ENCODE results near the gene CHRNA1.

Gene CHRNA1

DNA sequence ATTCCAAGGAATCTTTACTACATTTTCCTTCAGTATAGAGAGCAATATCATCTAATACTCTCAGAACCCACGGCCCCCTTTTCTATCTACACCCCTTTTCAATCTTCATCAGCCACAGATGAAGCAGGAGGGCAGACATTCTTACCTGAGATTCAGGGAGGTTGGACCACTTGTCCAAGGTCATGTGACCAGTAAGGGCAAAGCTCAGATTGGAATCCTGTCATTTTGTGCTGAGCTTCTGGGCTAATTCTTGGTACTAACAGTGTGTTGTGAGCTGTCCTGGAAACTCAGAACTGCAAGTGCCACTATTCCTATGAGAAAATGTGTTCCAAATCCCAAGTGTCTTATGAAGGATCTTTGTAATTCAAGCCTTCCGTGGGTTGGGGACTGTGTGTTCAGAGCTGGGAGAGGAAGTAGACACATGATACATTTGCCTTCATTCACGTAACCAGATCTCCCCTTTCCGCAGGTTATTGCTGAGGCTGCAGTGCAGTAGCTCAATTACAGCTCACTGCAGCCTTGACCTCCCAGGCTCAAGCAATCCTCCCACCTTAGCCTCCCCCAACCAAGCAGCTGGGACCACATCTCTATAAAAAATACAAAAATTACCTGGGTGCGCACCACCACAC is 3.3 kb downstream of the CHRNA1 start:
- no peaks in the 10 kb centered on the region for H3K36me3 ChIP-seq (ENCODE audit: insufficient read depth, low read length)
- H3K27me3 ChIP-seq (ENCODE audit: insufficient read depth, low read length), result no peaks in the 10 kb centered on the region
- no peaks in the 10 kb centered on the region for H3K4me1 ChIP-seq (ENCODE audit: control insufficient read depth, insufficient read depth, low read length, unreplicated experiment)
- H3K79me2 ChIP-seq (ENCODE audit: control insufficient read depth, insufficient read depth, low read length, unreplicated experiment), result no peaks in the 10 kb centered on the region
- H3K27ac ChIP-seq (ENCODE audit: low read depth, low read length), result no peak overlapping the region
- H3K4me3 ChIP-seq (ENCODE audit: low read depth, low read length), result no peak overlapping the region
- H2AFZ ChIP-seq (ENCODE audit: low read length, unreplicated experiment), result no peak overlapping the region

DNA sequence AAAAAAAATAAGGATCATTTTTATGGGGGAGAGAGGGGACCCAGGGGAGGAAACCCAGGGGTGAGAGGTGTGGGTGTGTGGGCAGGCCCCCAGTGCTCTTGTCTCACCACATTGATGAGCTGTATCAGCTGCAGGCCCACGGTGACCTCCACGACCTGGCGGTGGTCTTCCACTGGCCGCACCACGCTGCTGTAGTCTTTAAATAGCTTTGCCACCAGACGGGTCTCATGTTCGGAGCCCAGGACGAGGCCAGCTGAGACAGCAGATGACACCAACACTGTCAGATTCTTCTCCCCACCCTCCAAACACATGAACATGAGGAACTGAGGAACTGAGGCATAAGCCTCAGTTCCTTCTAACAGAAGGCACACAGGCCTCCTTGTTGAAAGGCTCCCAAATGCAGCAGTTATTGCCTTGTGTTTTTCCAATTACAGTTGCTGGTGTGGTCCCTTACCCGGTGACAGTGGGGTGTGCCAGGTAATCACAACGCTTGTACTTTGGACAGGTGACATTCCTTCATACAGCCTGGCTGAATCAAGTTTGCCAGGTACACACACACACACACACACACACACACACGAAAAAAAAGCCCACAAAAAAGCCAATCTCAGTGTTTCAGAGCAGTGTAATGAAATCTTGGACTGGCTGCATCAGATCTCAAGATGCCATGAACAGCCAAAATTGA is 4.7 kb downstream of the CHRNA1 start:
- H3K4me1 ChIP-seq (ENCODE audit: control insufficient read depth, insufficient read depth, low read length, unreplicated experiment), result no peaks in the 10 kb centered on the region
- no peak overlapping the region for H2AFZ ChIP-seq (ENCODE audit: low read length, unreplicated experiment)
- no peaks in the 10 kb centered on the region for H3K79me2 ChIP-seq (ENCODE audit: control insufficient read depth, insufficient read depth, low read length, unreplicated experiment)
- no peaks in the 10 kb centered on the region for H3K27me3 ChIP-seq (ENCODE audit: insufficient read depth, low read length)
- no peak overlapping the region for H3K4me3 ChIP-seq (ENCODE audit: low read depth, low read length)
- no peaks in the 10 kb centered on the region for H3K36me3 ChIP-seq (ENCODE audit: insufficient read depth, low read length)
- no peak overlapping the region for H3K27ac ChIP-seq (ENCODE audit: low read depth, low read length)

DNA sequence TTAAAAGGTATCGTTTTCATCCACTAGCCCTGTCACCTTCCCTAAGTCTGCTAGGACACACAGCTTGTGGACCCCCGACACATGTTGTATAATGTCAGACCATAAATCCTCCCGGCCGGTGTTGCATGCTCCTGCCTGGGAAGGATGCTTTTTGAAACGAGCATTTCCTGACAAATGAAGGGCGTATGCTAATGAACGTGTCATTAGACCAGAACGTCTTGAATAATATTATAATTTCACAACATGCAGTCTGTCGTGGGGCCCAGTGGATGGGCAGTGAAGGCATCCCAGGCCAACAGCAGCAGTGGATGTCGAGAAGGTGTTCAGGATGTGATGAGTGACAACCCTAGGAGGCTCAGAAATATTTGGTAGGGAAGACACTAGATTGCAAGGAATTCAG is 7.5 kb downstream of the CHRNA1 start:
- Histone ChIP-seq H3K36me3 (ENCODE audit: insufficient read depth, low read length) (no peaks in the 10 kb centered on the region), H3K79me2 (ENCODE audit: control insufficient read depth, insufficient read depth, low read length, unreplicated experiment) (no peaks in the 10 kb centered on the region), H3K27me3 (ENCODE audit: insufficient read depth, low read length) (no peaks in the 10 kb centered on the region), H2AFZ (ENCODE audit: low read length, unreplicated experiment) (no peak overlapping the region), H3K4me1 (ENCODE audit: control insufficient read depth, insufficient read depth, low read length, unreplicated experiment) (peaks cover 4% of the 10 kb centered on the region), H3K27ac (ENCODE audit: low read depth, low read length) (no peak overlapping the region), H3K4me3 (ENCODE audit: low read depth, low read length) (no peak overlapping the region)

DNA sequence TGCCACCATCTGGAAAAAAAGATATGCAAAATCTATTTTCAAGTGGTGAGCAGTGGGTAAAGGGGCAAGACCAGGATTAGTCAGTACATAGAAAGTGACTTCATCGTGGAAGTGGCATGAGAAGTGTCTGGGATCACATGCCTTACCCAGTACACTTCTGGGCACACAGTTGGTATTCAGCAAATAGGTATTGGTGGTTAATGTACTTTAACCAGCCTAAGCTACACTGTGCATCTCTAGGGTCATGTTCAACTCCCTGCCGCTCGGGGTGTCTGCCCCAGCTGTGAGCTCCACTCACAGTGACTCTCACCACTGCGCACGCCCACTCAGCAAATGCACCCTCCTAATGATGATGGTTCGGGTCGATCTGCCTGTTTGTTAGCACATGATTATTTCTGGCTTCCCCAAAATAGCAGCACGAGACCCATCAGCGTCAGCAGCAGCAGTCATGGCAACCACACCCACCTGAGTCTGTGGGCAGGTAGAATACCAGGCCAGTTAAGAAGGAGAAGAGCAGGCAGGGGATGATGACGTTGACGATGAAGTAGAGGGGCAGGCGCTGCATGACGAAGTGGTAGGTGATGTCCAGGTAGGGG is 11.1 kb downstream of the CHRNA1 start:
- Histone ChIP-seq H3K4me3 (ENCODE audit: low read depth, low read length) (no peak overlapping the region), H3K36me3 (ENCODE audit: insufficient read depth, low read length) (no peaks in the 10 kb centered on the region), H3K4me1 (ENCODE audit: control insufficient read depth, insufficient read depth, low read length, unreplicated experiment) (peaks cover 4% of the 10 kb centered on the region), H3K27me3 (ENCODE audit: insufficient read depth, low read length) (no peaks in the 10 kb centered on the region), H2AFZ (ENCODE audit: low read length, unreplicated experiment) (no peak overlapping the region), H3K27ac (ENCODE audit: low read depth, low read length) (no peak overlapping the region), H3K79me2 (ENCODE audit: control insufficient read depth, insufficient read depth, low read length, unreplicated experiment) (no peaks in the 10 kb centered on the region)

DNA sequence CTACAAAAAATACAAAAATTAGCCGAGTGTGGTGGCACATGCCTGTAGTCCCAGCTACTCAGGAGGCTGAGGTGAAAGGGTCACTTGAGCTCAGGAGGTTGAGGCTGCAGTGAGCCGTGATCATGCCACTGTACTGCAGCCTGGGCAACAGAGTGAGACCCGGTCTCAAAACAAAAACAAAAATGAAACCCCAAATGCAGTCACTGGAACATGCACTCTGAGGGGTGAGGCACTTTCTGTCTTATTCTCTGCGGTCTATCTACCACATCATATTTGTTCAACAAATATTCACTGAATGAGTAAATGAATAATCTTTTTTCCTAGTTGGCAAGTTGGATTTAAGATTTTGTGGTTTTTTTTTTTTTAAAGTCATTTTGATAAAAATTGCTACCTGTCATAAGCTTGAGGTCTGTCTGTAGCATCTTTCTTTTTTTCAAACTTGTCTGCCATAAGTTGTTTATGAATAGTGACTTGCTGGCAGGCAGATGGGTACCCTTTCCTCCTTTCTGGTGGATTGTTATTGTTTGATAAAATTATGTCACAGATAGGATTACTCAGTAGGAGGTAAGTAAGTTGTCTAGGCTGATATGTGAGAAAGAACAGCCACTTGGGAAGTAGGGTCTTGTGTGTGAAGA is 11.8 kb downstream of the CHRNA1 start:
- Histone ChIP-seq H2AFZ (ENCODE audit: low read length, unreplicated experiment) (no peak overlapping the region), H3K79me2 (ENCODE audit: control insufficient read depth, insufficient read depth, low read length, unreplicated experiment) (no peaks in the 10 kb centered on the region), H3K4me1 (ENCODE audit: control insufficient read depth, insufficient read depth, low read length, unreplicated experiment) (peaks cover 4% of the 10 kb centered on the region), H3K4me3 (ENCODE audit: low read depth, low read length) (no peak overlapping the region), H3K36me3 (ENCODE audit: insufficient read depth, low read length) (no peaks in the 10 kb centered on the region), H3K27ac (ENCODE audit: low read depth, low read length) (no peak overlapping the region), H3K27me3 (ENCODE audit: insufficient read depth, low read length) (no peaks in the 10 kb centered on the region)

DNA sequence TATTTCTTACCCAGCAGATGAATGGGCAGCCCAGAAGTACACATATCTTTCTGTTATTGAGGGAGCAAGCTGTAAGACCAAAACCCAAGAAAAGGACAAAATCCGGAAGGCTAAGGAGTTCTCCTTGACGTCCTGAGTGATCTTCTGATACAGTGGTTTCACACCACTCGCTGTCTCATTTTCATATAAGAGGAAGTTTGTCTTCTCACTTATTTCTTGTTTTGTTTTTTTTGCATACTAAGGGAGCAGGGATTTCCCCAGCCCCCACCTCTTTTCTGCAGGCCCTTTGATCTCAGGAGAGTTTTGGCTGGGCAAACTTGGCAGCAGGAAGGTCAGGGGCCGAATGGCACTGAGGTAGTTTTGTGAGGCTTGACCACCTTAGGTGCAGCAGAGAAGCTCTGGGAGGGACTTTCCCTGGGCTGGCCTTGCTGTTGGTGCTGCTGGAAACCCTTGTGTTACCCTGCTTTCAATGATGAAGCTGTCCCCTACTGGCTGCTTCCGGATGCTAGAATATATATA is 13.3 kb downstream of the CHRNA1 start:
- H3K4me3 ChIP-seq (ENCODE audit: low read depth, low read length), result no peak overlapping the region
- H3K27ac ChIP-seq (ENCODE audit: low read depth, low read length), result no peak overlapping the region
- no peaks in the 10 kb centered on the region for H3K79me2 ChIP-seq (ENCODE audit: control insufficient read depth, insufficient read depth, low read length, unreplicated experiment)
- no peak overlapping the region for H2AFZ ChIP-seq (ENCODE audit: low read length, unreplicated experiment)
- H3K27me3 ChIP-seq (ENCODE audit: insufficient read depth, low read length), result no peaks in the 10 kb centered on the region
- H3K36me3 ChIP-seq (ENCODE audit: insufficient read depth, low read length), result no peaks in the 10 kb centered on the region
- peaks cover 4% of the 10 kb centered on the region for H3K4me1 ChIP-seq (ENCODE audit: control insufficient read depth, insufficient read depth, low read length, unreplicated experiment)

DNA sequence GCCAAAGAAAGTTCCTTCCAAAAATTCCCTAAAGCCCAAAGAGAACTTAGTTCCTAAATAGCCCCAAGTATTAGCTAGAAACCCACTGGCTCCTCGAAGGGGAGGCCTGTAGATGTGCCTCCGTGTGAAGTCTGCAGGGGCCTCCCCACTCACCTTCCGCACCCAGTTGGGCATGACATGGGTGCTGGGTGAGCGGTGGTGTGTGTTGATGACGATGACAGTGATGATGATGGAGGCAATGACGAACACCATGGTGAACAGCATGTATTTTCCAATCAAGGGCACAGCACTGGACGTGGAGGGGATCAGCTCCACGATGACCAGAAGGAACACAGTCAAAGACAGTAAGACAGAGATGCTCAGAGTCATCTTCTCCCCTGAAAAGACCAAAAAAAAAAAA is 14.5 kb downstream of the CHRNA1 start:
- no peak overlapping the region for H3K27ac ChIP-seq (ENCODE audit: low read depth, low read length)
- H3K4me3 ChIP-seq (ENCODE audit: low read depth, low read length), result no peak overlapping the region
- H3K4me1 ChIP-seq (ENCODE audit: control insufficient read depth, insufficient read depth, low read length, unreplicated experiment), result peaks cover 4% of the 10 kb centered on the region
- H3K36me3 ChIP-seq (ENCODE audit: insufficient read depth, low read length), result no peaks in the 10 kb centered on the region
- no peak overlapping the region for H2AFZ ChIP-seq (ENCODE audit: low read length, unreplicated experiment)
- H3K27me3 ChIP-seq (ENCODE audit: insufficient read depth, low read length), result no peaks in the 10 kb centered on the region
- H3K79me2 ChIP-seq (ENCODE audit: control insufficient read depth, insufficient read depth, low read length, unreplicated experiment), result no peaks in the 10 kb centered on the region

DNA sequence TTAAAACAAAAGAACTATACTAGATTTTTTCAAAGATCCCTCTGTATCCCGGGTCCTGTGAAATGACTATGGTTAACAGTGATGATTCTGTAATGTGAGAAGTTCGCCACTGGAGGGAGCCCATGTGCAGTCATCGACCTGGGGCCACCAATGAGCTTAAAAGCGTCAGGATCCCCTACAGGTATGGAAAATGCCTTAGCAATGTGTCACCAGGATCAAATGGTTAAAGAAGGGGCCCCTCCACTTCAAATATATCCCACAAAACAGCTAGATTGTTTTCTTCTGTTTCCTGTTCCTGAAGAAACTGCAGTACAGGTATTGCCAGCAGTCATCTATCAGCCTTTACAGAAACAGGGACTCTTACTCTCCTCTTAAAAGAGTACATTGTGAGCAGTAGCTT is 15.3 kb downstream of the CHRNA1 start:
- H3K79me2 ChIP-seq (ENCODE audit: control insufficient read depth, insufficient read depth, low read length, unreplicated experiment), result no peaks in the 10 kb centered on the region
- H2AFZ ChIP-seq (ENCODE audit: low read length, unreplicated experiment), result no peak overlapping the region
- no peaks in the 10 kb centered on the region for H3K27me3 ChIP-seq (ENCODE audit: insufficient read depth, low read length)
- H3K27ac ChIP-seq (ENCODE audit: low read depth, low read length), result no peak overlapping the region
- H3K4me1 ChIP-seq (ENCODE audit: control insufficient read depth, insufficient read depth, low read length, unreplicated experiment), result peaks cover 4% of the 10 kb centered on the region
- H3K4me3 ChIP-seq (ENCODE audit: low read depth, low read length), result no peak overlapping the region
- H3K36me3 ChIP-seq (ENCODE audit: insufficient read depth, low read length), result no peaks in the 10 kb centered on the region

DNA sequence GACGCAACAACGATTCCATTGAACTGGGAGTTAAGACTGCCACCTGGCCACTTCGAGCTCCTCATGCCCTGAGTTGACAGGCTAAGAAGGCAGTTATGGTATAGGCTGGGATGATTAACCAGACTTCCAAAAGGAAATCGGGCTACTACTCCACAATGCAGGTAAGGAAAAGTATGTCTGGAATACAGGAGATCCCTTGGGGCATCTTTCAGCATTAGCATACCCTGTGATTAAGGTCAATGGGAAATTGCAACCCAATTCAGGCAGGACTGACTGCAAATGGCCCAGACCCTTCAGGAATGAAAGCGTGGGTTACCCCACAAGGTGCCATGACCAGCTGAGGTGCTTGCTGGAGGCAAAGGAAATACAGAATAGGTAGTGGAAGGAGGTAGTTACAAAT is 19.1 kb downstream of the CHRNA1 start:
- Histone ChIP-seq H3K79me2 (ENCODE audit: control insufficient read depth, insufficient read depth, low read length, unreplicated experiment) (no peaks in the 10 kb centered on the region), H2AFZ (ENCODE audit: low read length, unreplicated experiment) (no peak overlapping the region), H3K4me1 (ENCODE audit: control insufficient read depth, insufficient read depth, low read length, unreplicated experiment) (no peaks in the 10 kb centered on the region), H3K27me3 (ENCODE audit: insufficient read depth, low read length) (no peaks in the 10 kb centered on the region), H3K36me3 (ENCODE audit: insufficient read depth, low read length) (no peaks in the 10 kb centered on the region), H3K4me3 (ENCODE audit: low read depth, low read length) (no peak overlapping the region), H3K27ac (ENCODE audit: low read depth, low read length) (no peak overlapping the region)

DNA sequence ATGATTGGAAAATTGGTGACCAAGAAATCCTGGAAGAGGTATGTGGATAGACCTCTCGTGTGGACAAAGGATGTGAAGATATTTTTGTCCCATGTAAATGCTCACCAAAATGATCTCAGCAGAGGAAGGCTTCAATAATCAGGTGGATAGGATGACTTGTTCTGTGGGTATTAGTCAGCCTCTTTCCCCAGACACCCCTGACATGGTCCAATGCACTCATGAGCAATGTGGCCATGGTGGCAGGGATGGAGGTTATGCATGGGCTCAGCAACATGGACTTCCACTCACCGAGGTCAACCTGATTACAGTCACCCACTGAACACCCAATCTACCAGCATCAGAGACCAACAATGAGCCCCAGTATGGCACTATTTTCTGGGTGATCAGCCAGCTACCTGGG is 20.2 kb downstream of the CHRNA1 start:
- no peaks in the 10 kb centered on the region for H3K79me2 ChIP-seq (ENCODE audit: control insufficient read depth, insufficient read depth, low read length, unreplicated experiment)
- H2AFZ ChIP-seq (ENCODE audit: low read length, unreplicated experiment), result no peak overlapping the region
- no peak overlapping the region for H3K27ac ChIP-seq (ENCODE audit: low read depth, low read length)
- H3K36me3 ChIP-seq (ENCODE audit: insufficient read depth, low read length), result no peaks in the 10 kb centered on the region
- H3K4me1 ChIP-seq (ENCODE audit: control insufficient read depth, insufficient read depth, low read length, unreplicated experiment), result no peaks in the 10 kb centered on the region
- H3K27me3 ChIP-seq (ENCODE audit: insufficient read depth, low read length), result no peaks in the 10 kb centered on the region
- H3K4me3 ChIP-seq (ENCODE audit: low read depth, low read length), result no peak overlapping the region

All from ACC112 (cell line).